Neural cell (in vitro differentiated cells): ENCODE results near the gene NACC2.

Source experiments
- EP300 ChIP-seq: fragments of 450-650 bp; conservative IDR thresholded peaks from 2 replicates; pipeline ENCODE4 v1.6.1; 2014; ENCODE audit warnings: antibody characterized with exemption, mild to moderate bottlenecking, moderate library complexity; ENCODE audit not compliant: poor library complexity, severe bottlenecking
- EZH2 ChIP-seq: fragments of 200-600, 300-800 bp; shearing (Covaris generic), sonication (generic); IDR thresholded peaks from 2 replicates; pipeline ENCODE4 v1.6.1; 2014; ENCODE audit warnings: antibody characterized with exemption, low read length, borderline replicate concordance, mild to moderate bottlenecking; ENCODE audit not compliant: insufficient read depth, poor library complexity, severe bottlenecking
- MXI1 ChIP-seq: fragments of 450-650 bp; conservative IDR thresholded peaks from 2 replicates; pipeline ENCODE4 v1.6.1; 2014; ENCODE audit warnings: antibody characterized with exemption, mild to moderate bottlenecking; ENCODE audit not compliant: poor library complexity, severe bottlenecking
- POLR2AphosphoS5 ChIP-seq: IDR thresholded peaks from 2 replicates; pipeline ENCODE4 v1.6.1; 2012
- RAD21 ChIP-seq: fragments of 450-650 bp; conservative IDR thresholded peaks from 2 replicates; pipeline ENCODE4 v1.6.1; 2014; ENCODE audit warnings: antibody characterized with exemption, mild to moderate bottlenecking, moderate library complexity
- TAF1 ChIP-seq: IDR thresholded peaks from 2 replicates; pipeline ENCODE4 v1.6.1; 2012; ENCODE audit warnings: low read depth
- TF ChIP-seq, protein P1 (sequence below): fragments of 450-650 bp; IDR thresholded peaks from 2 replicates; pipeline ENCODE4 v1.5.1; 2014; ENCODE audit warnings: antibody characterized with exemption, mild to moderate bottlenecking, moderate library complexity; ENCODE audit not compliant: poor library complexity, severe bottlenecking
- TF ChIP-seq, protein P2 (sequence below): IDR thresholded peaks from 2 replicates; pipeline ENCODE4 v1.6.1; 2012; ENCODE audit warnings: borderline replicate concordance

DNA sequence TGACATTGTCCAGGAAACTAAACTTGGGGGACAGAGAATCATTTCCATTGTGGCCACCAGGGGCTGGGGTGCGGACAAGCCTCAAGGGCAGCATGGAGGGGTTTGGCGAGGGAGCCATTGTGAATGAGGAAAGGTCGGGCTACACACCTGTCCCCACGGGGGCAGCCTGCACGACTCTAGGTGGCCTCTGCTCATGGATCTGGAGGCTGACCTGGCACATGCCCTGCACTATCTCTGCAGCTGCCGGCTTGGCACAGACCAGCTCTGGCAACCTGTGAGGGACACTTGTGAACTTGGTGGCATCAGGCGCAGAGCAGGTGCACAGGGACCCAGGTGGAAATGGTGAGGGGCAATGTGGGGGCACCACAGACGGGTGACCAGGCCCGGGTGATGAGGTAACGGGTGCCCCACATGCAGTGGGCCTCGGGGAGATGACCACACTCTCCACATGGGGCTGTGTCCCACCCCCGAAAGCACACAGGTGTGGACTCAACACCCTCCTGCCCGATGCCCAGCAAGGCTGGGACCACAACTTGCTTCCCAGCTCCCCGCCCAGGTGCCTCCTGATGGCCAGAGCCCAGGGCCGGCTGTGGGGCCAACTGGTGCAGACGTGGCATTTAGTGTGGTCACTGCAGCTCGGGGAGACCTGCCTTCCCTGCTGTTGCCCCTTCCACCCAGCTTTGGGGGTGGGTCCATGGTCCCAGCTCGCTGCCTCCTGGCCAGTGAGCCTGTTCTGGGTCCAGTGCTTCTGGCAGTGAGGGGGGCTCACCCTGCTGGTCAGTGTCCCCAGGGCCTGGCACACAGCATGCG is 73.0 kb downstream of the NACC2 start:
- no peak for TF ChIP-seq POLR2AphosphoS5
- TF ChIP-seq, protein P1, sequence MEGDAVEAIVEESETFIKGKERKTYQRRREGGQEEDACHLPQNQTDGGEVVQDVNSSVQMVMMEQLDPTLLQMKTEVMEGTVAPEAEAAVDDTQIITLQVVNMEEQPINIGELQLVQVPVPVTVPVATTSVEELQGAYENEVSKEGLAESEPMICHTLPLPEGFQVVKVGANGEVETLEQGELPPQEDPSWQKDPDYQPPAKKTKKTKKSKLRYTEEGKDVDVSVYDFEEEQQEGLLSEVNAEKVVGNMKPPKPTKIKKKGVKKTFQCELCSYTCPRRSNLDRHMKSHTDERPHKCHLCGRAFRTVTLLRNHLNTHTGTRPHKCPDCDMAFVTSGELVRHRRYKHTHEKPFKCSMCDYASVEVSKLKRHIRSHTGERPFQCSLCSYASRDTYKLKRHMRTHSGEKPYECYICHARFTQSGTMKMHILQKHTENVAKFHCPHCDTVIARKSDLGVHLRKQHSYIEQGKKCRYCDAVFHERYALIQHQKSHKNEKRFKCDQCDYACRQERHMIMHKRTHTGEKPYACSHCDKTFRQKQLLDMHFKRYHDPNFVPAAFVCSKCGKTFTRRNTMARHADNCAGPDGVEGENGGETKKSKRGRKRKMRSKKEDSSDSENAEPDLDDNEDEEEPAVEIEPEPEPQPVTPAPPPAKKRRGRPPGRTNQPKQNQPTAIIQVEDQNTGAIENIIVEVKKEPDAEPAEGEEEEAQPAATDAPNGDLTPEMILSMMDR: no peak
- TF ChIP-seq EZH2: no peak
- TF ChIP-seq RAD21: no peak
- TF ChIP-seq, protein P2, sequence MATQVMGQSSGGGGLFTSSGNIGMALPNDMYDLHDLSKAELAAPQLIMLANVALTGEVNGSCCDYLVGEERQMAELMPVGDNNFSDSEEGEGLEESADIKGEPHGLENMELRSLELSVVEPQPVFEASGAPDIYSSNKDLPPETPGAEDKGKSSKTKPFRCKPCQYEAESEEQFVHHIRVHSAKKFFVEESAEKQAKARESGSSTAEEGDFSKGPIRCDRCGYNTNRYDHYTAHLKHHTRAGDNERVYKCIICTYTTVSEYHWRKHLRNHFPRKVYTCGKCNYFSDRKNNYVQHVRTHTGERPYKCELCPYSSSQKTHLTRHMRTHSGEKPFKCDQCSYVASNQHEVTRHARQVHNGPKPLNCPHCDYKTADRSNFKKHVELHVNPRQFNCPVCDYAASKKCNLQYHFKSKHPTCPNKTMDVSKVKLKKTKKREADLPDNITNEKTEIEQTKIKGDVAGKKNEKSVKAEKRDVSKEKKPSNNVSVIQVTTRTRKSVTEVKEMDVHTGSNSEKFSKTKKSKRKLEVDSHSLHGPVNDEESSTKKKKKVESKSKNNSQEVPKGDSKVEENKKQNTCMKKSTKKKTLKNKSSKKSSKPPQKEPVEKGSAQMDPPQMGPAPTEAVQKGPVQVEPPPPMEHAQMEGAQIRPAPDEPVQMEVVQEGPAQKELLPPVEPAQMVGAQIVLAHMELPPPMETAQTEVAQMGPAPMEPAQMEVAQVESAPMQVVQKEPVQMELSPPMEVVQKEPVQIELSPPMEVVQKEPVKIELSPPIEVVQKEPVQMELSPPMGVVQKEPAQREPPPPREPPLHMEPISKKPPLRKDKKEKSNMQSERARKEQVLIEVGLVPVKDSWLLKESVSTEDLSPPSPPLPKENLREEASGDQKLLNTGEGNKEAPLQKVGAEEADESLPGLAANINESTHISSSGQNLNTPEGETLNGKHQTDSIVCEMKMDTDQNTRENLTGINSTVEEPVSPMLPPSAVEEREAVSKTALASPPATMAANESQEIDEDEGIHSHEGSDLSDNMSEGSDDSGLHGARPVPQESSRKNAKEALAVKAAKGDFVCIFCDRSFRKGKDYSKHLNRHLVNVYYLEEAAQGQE: no peak
- no peak for TF ChIP-seq EP300
- TF ChIP-seq MXI1: no peak
- no peak for TF ChIP-seq TAF1
